Trophoblast cell (in vitro differentiated cells and primary cell): Measurements from ENCODE around the gene DRC7.

Experiments used
- DNase-seq, 2 donors: peaks; one replicate each; pipeline ENCODE4 v3.0.0-alpha.2; 2016
- H2AFZ ChIP-seq: 2 replicates; pipeline ENCODE4 v1.6.1; 2013; ENCODE audit warnings: low read length, moderate library complexity, mild to moderate bottlenecking; ENCODE audit not compliant: insufficient read depth, poor library complexity
- H2AK5ac ChIP-seq: 2 replicates; pipeline ENCODE4 v1.6.1; 2013; ENCODE audit warnings: mild to moderate bottlenecking, low read length
- H2BK120ac ChIP-seq: 2 replicates; pipeline ENCODE4 v1.6.1; 2013; ENCODE audit warnings: low read length, mild to moderate bottlenecking, moderate library complexity; ENCODE audit not compliant: insufficient read depth, poor library complexity
- H2BK12ac ChIP-seq: 2 replicates; pipeline ENCODE4 v1.6.1; 2013; ENCODE audit warnings: mild to moderate bottlenecking, low read length, moderate library complexity
- H2BK5ac ChIP-seq: 2 replicates; pipeline ENCODE4 v1.6.1; 2013; ENCODE audit warnings: low read length, low read depth, moderate library complexity, mild to moderate bottlenecking; ENCODE audit not compliant: poor library complexity
- H3K14ac ChIP-seq: 2 replicates; pipeline ENCODE4 v1.6.1; 2013; ENCODE audit warnings: mild to moderate bottlenecking, low read length
- H3K18ac ChIP-seq: 2 replicates; pipeline ENCODE4 v1.6.1; 2013; ENCODE audit warnings: mild to moderate bottlenecking, low read length
- H3K23ac ChIP-seq: 2 replicates; pipeline ENCODE4 v1.6.1; 2013; ENCODE audit warnings: low read length
- H3K27ac ChIP-seq: 2 replicates; pipeline ENCODE4 v1.5.1; 2013; ENCODE audit warnings: low read depth, mild to moderate bottlenecking, inconsistent platforms, low read length, moderate library complexity
- H3K27me3 ChIP-seq: 2 replicates; pipeline ENCODE4 v1.6.1; 2013; ENCODE audit warnings: inconsistent platforms, mild to moderate bottlenecking, low read length, moderate library complexity; ENCODE audit not compliant: insufficient read depth
- H3K36me3 ChIP-seq, 2 experiments: 1 replicate in 1 of 2; 2 replicates in 1 of 2; pipeline ENCODE4 v1.6.1; 2013; ENCODE audit warnings: low read length in 2 of 2, mild to moderate bottlenecking in 2 of 2, moderate library complexity in 1 of 2; ENCODE audit not compliant: insufficient read depth in 2 of 2, control insufficient read depth in 1 of 2
- H3K4ac ChIP-seq: 2 replicates; pipeline ENCODE4 v1.6.1; 2013; ENCODE audit warnings: low read depth, mild to moderate bottlenecking, low read length, moderate library complexity
- H3K4me1 ChIP-seq, 2 experiments: 1 replicate in 1 of 2; 2 replicates in 1 of 2; pipeline ENCODE4 v1.6.1; 2013; ENCODE audit warnings: low read length in 2 of 2, mild to moderate bottlenecking in 2 of 2, moderate library complexity in 1 of 2; ENCODE audit not compliant: insufficient read depth in 2 of 2, control insufficient read depth in 1 of 2
- H3K4me2 ChIP-seq: 2 replicates; pipeline ENCODE4 v1.6.1; 2013; ENCODE audit warnings: inconsistent platforms, mild to moderate bottlenecking, low read length, moderate library complexity
- H3K4me3 ChIP-seq: 2 replicates; pipeline ENCODE4 v1.5.1; 2013; ENCODE audit warnings: mild to moderate bottlenecking, low read depth, low read length, inconsistent platforms
- H3K79me1 ChIP-seq: one replicate; pipeline ENCODE4 v1.6.1; 2013; ENCODE audit warnings: low read length
- H3K79me2 ChIP-seq: 2 replicates; pipeline ENCODE4 v1.6.1; 2013; ENCODE audit warnings: low read length, mild to moderate bottlenecking; ENCODE audit not compliant: control insufficient read depth, insufficient read depth, poor library complexity
- H3K9ac ChIP-seq: 2 replicates; pipeline ENCODE4 v1.6.1; 2013; ENCODE audit warnings: mild to moderate bottlenecking, low read length
- H3K9me3 ChIP-seq: 2 replicates; pipeline ENCODE4 v1.6.1; 2013; ENCODE audit warnings: low read depth, mild to moderate bottlenecking, control low read depth, inconsistent platforms, low read length; ENCODE audit not compliant: insufficient read depth
- H4K12ac ChIP-seq: 2 replicates; pipeline ENCODE4 v1.6.1; 2013; ENCODE audit warnings: low read depth, mild to moderate bottlenecking, low read length, moderate library complexity
- H4K8ac ChIP-seq: 2 replicates; pipeline ENCODE4 v1.6.1; 2013; ENCODE audit warnings: low read depth, mild to moderate bottlenecking, low read length, moderate library complexity
- H4K91ac ChIP-seq: one replicate; pipeline ENCODE4 v1.6.1; 2013; ENCODE audit warnings: low read depth, mild to moderate bottlenecking, low read length, moderate library complexity
- WGBS: extraction: QIAGEN DNeasy Blood & Tissue Kit; methylation state at CpG from one replicate; pipeline ENCODE4 v1.1.7; 2013; ENCODE audit warnings: missing lambda C conversion rate; ENCODE audit not compliant: insufficient read length, insufficient coverage; ENCODE audit errors: extremely low coverage; 5-methylcytosine and 5-hydroxymethylcytosine counted together

The DRC7 gene

GRCh38 chr16:57757883-57758282, 63.3 kb downstream of the DRC7 start:
- Histone ChIP-seq H3K79me1 (peaks cover 3% of the 10 kb centered on the region), H3K36me3 (peaks cover 57 to 67% of the 10 kb centered on the region in 2 experiments), H3K14ac (no peak overlapping the region), H2AFZ (no peak overlapping the region), H4K12ac (no peak overlapping the region), H3K4me2 (no peak overlapping the region), H2BK12ac (no peak overlapping the region), H4K8ac (no peak overlapping the region), H3K9ac (no peak overlapping the region), H3K27me3 (no peaks in the 10 kb centered on the region), H3K27ac (no peak overlapping the region), H3K4me3 (no peak overlapping the region), H3K79me2 (no peaks in the 10 kb centered on the region), H2BK5ac (no peak overlapping the region), H2AK5ac (peak overlapping the region; percentile 6), H2BK120ac (no peak overlapping the region), H4K91ac (no peak overlapping the region), H3K18ac (no peak overlapping the region), H3K9me3 (no peaks in the 10 kb centered on the region), H3K4ac (no peak overlapping the region), H3K23ac (no peak overlapping the region), H3K4me1 (peaks cover 23 to 27% of the 10 kb centered on the region in 2 experiments)
- DNase-seq: no peak
- no CpG with 5 or more reads among the region's 7 CpGs for WGBS

DNA sequence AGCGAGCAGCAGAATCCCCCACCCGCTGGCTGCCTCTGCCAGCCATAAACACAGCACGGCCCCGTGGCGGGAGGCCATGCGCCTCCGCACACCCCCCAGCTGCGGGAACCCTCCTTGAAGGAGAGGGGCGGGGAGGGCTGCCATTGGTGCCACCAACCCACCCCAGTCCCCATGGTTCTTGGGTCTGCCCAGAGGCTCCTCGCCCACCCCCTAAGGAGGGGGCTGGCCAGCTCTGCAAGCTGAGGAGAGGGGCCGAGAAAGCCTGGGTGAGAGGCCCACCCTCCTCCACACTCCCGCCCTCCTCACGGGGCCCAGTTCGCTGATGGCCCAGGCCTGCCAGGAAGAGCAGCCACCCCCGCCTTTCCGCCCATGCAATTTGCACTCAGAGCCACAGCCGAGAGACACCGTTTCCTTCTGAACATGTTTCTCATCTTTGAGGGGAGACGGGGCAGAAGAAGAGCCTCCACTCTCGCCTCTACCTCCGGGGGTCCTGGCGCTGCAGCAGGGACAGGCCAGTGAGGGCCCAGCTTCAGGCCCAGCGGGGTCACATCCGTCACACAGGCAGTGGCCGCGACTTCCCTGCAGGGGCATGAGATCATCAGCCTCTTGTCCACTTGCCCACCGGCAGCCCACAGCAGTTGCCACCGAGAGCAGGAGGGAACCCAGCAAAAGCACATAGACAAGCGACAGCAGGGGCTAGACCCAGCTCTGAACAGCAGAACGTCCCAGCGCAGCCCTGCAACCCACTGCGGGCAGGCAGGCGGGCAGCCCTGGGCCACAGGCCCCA, 63.9 kb downstream of the DRC7 start:
- DNase-seq: no peak
- H3K4me3 ChIP-seq: no peak overlapping the region
- H4K8ac ChIP-seq: no peak overlapping the region
- no peak overlapping the region for H3K27ac ChIP-seq
- H3K9me3 ChIP-seq: no peaks in the 10 kb centered on the region
- H3K79me2 ChIP-seq: no peaks in the 10 kb centered on the region
- no peak overlapping the region for H3K4me2 ChIP-seq
- no CpG with 5 or more reads among the region's 33 CpGs for WGBS
- H4K12ac ChIP-seq: no peak overlapping the region
- no peak overlapping the region for H2AFZ ChIP-seq
- peaks cover 3% of the 10 kb centered on the region for H3K79me1 ChIP-seq
- no peak overlapping the region for H3K14ac ChIP-seq
- no peak overlapping the region for H3K23ac ChIP-seq
- H3K4me1 ChIP-seq: peaks cover 23 to 27% of the 10 kb centered on the region in 2 experiments
- no peak overlapping the region for H3K9ac ChIP-seq
- H2BK120ac ChIP-seq: peak overlapping the region; percentile 19
- peak overlapping the region; percentile 13 for H2BK5ac ChIP-seq
- H3K27me3 ChIP-seq: no peaks in the 10 kb centered on the region
- H2BK12ac ChIP-seq: peak overlapping the region; percentile 17
- H3K4ac ChIP-seq: no peak overlapping the region
- H3K36me3 ChIP-seq: peaks cover 55 to 69% of the 10 kb centered on the region in 2 experiments
- H2AK5ac ChIP-seq: no peak overlapping the region
- peak overlapping the region; percentile 22 for H4K91ac ChIP-seq
- H3K18ac ChIP-seq: peak overlapping the region; percentile 39

DNA sequence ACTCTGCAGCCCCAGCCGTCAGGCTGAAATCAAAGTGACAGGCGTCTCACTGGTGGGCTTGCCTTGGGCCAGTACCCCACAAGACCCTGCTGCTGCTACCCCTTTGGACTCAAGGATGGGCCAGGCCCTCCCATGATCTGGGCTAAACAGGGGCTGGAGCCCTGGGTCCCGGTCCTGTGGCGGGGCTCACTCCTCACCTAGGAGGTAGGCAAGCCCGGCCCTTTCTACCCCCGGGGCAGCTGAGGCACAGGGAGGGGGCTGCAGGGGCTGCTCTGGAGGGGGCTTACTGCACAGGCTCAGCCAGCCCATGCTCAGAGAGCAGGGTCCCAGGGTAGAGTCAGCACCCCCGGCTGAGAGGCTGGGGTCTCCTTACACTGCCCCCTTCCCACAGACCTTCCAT, 64.5 kb downstream of the DRC7 start:
- Histone ChIP-seq H2AK5ac (no peak overlapping the region), H2BK12ac (peak overlapping the region; percentile 17), H3K18ac (peak overlapping the region; percentile 39), H3K27ac (peak overlapping the region; percentile 16), H3K4me2 (peak overlapping the region; percentile 28), H3K27me3 (no peaks in the 10 kb centered on the region), H2BK5ac (peak overlapping the region; percentile 13), H2BK120ac (peak overlapping the region; percentile 19), H3K79me1 (peaks cover 3% of the 10 kb centered on the region), H3K4me1 (peaks cover 25 to 29% of the 10 kb centered on the region in 2 experiments), H3K9me3 (no peaks in the 10 kb centered on the region), H3K4ac (no peak overlapping the region), H4K8ac (no peak overlapping the region), H3K14ac (no peak overlapping the region), H3K36me3 (peaks cover 56 to 70% of the 10 kb centered on the region in 2 experiments), H3K79me2 (no peaks in the 10 kb centered on the region), H4K91ac (peak overlapping the region; percentile 11), H3K9ac (no peak overlapping the region), H3K4me3 (no peak overlapping the region), H2AFZ (no peak overlapping the region), H3K23ac (no peak overlapping the region), H4K12ac (no peak overlapping the region)
- no peak for DNase-seq
- no CpG with 5 or more reads among the region's 7 CpGs for WGBS

DNA sequence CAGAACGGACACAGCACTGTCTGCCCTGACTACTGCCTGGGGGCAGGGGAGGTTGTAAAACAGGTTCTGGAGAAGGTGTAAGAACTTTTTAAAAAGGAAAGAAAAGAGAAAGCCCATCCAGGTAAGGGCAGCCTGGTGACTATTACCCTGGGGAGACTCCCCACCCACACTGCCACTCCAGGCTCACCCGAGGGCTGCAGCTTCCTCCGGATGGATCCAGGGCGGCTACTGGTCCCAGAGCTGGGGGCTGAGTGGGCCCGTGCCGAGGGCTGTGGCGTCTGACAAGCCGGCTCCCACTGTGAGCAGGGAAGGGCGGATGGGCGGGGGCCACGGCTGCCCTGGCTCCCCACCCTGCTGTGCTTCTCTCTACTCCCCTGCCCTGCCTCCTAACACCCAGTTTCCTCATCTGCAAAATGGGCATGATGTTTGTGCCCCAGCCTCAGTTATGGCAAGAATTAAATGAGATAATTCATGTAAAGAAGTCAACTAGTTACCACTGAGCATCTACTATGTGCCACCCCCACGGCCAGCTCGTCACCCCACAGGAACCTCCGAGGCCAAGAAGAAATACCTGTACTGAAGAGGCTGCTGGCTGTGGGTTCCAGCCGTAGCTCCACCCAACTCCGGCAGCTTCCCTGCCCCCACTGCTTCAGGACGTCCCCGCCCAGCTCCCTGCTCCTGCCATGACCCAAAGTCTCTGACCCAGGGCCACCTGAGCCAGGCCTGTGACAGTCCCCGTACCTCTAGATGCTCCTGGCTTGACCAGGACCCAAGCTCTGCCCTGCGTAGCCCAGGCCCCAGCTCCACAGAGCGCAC, 65.1 kb downstream of the DRC7 start:
- no peaks in the 10 kb centered on the region for H3K79me2 ChIP-seq
- H3K27ac ChIP-seq: peak overlapping the region; percentile 71
- no peak overlapping the region for H3K4ac ChIP-seq
- H3K23ac ChIP-seq: no peak overlapping the region
- H2BK12ac ChIP-seq: peak overlapping the region; percentile 4
- H4K91ac ChIP-seq: peak overlapping the region; percentile 38
- peak overlapping the region; percentile 43 for H3K4me2 ChIP-seq
- no peak overlapping the region for H3K4me3 ChIP-seq
- no peak overlapping the region for H3K9ac ChIP-seq
- H2BK5ac ChIP-seq: no peak overlapping the region
- no peaks in the 10 kb centered on the region for H3K27me3 ChIP-seq
- H2BK120ac ChIP-seq: no peak overlapping the region
- H4K8ac ChIP-seq: peak overlapping the region; percentile 3
- H4K12ac ChIP-seq: no peak overlapping the region
- peak overlapping the region; percentile 8 for H3K14ac ChIP-seq
- no peak overlapping the region for H3K18ac ChIP-seq
- H3K79me1 ChIP-seq: peaks cover 3% of the 10 kb centered on the region
- WGBS: no CpG with 5 or more reads among the region's 21 CpGs
- peak overlapping the region; percentile 5 for H2AK5ac ChIP-seq
- H3K36me3 ChIP-seq: peaks cover 56 to 70% of the 10 kb centered on the region in 2 experiments
- no peak overlapping the region for H2AFZ ChIP-seq
- DNase-seq: peak; percentile 89 to 95
- peaks cover 30 to 34% of the 10 kb centered on the region in 2 experiments for H3K4me1 ChIP-seq
- peaks cover under 1% of the 10 kb centered on the region for H3K9me3 ChIP-seq
